Smooth muscle cell (in vitro differentiated cells): ENCODE data around the gene KIFAP3. TPM values are rescaled to one million over a fixed set of nuclear protein-coding genes. Genes with fewer than 3 reads are reported as not detected.

ENCODE experiments used
- DNase-seq: peaks from one replicate; lab custom pipeline; 2025; ENCODE audit not compliant: unreplicated experiment; lab: John Stamatoyannopoulos, UW
- H2AFZ ChIP-seq: fragments of 200-600 bp; sonication (generic); 2 replicates; pipeline ENCODE4 v1.6.0; 2016; ENCODE audit warnings: antibody characterized with exemption, low read depth, mild to moderate bottlenecking
- H3F3A ChIP-seq: fragments of 200-600 bp; sonication (generic); 2 replicates; pipeline ENCODE4 v1.6.0; 2017; ENCODE audit warnings: antibody characterized with exemption, low read depth
- H3K27ac ChIP-seq: fragments of 200-600 bp; sonication (generic); 2 replicates; pipeline ENCODE4 v1.5.1; 2016; ENCODE audit warnings: low read depth, mild to moderate bottlenecking
- H3K27me3 ChIP-seq: fragments of 200-600 bp; sonication (generic); 2 replicates; pipeline ENCODE4 v1.6.1; 2016; ENCODE audit warnings: low read depth, mild to moderate bottlenecking
- H3K36me3 ChIP-seq: fragments of 200-600 bp; sonication (generic); 2 replicates; pipeline ENCODE4 v1.5.1; 2016; ENCODE audit warnings: low read depth
- H3K4me1 ChIP-seq: fragments of 200-600 bp; sonication (generic); 2 replicates; pipeline ENCODE4 v1.5.1; 2016; ENCODE audit warnings: low read depth
- H3K4me2 ChIP-seq: fragments of 200-600 bp; sonication (generic); 2 replicates; pipeline ENCODE4 v1.6.0; 2016; ENCODE audit warnings: mild to moderate bottlenecking
- H3K4me3 ChIP-seq: fragments of 200-600 bp; sonication (generic); 2 replicates; pipeline ENCODE4 v1.5.1; 2016; ENCODE audit warnings: mild to moderate bottlenecking
- H3K79me2 ChIP-seq: fragments of 200-600 bp; sonication (generic); 2 replicates; pipeline ENCODE4 v1.6.0; 2016; ENCODE audit warnings: low read depth, mild to moderate bottlenecking
- H3K9ac ChIP-seq: fragments of 200-600 bp; sonication (generic); 2 replicates; pipeline ENCODE4 v1.6.0; 2016; ENCODE audit warnings: low read depth
- H3K9me3 ChIP-seq: fragments of 200-600 bp; sonication (generic); replicated peaks from 2 replicates; pipeline ENCODE4 v1.5.1; 2016; ENCODE audit warnings: low read depth
- H4K20me1 ChIP-seq: fragments of 200-600 bp; sonication (generic); 2 replicates; pipeline ENCODE4 v1.6.0; 2016; ENCODE audit warnings: low read depth
- WGBS: methylation state at CpG from one replicate; pipeline ENCODE4 v1.1.7; 2016; ENCODE audit warnings: low lambda C conversion rate; 5-methylcytosine and 5-hydroxymethylcytosine counted together
- polyA plus RNA-seq: library from polyadenylated mRNA; unstranded; fragments of >200 nt; fragmentation: Nextera tagmentation; extraction: Ambion mirVana; gene quantifications from 2 replicates; pipeline ENCODE4 v1.2.1, GENCODE V29; 2016
- total RNA-seq: library from RNA; depleted of rRNA; stranded (reverse); fragments of >200 nt; gene quantifications from 2 replicates; pipeline ENCODE4 v1.2.3, GENCODE V29; 2014
- TF ChIP-seq, protein P1 (sequence below): fragments of 200-600 bp; sonication (generic); IDR thresholded peaks from 2 replicates; pipeline ENCODE4 v1.5.1; 2017; ENCODE audit warnings: borderline replicate concordance, mild to moderate bottlenecking, antibody characterized with exemption; ENCODE audit not compliant: insufficient read depth, poor library complexity, severe bottlenecking

Gene KIFAP3
- total and polyA plus RNA-seq, 2 experiments from 2014 or later: 37.1 to 55.3 TPM

DNA sequence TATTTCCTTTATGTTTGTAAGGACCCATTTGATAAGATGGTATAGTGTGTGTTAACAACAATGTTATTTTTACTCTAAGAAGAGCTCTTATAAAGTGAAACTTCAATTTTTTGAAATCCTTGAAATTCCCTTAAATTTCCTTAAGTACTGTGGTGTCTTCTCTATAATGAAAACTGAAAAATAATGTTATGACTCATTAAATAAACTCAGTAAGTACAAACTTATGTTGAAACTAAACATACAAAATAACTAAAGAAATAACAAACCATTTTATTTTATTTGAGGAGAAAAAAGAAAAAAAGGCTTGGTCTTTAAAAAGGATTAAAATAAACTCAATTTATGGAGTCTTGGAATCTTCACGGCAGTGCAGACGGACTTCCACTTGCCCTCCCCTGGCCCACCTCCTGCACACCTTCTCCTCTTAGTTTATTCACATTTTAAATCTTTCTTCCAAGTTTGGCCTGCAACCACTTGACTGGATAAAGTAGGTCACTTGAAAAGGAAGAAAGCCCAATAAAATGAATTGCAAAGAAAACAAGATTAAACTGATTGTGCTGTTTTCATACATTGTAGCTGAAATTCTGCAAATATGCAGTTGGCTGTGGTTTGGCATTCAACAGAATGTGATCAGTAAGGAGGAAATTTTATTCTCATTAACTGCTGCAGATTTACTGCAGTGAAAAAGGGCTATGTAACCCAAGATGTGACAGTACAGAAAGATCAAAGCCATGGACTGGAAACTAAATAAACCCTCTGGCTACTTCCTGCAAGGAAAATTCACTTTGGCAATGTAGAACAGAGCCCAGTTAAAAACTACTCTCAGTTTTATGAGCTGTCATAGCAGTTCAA, 132.3 kb downstream of the KIFAP3 start:
- Histone ChIP-seq H3K9ac (no peak overlapping the region), H3K79me2 (no peaks in the 10 kb centered on the region), H3K4me2 (peak overlapping the region; percentile 13), H3K27me3 (no peaks in the 10 kb centered on the region), H3K4me1 (no peaks in the 10 kb centered on the region), H3K27ac (no peak overlapping the region), H3K9me3 (no peaks in the 10 kb centered on the region), H4K20me1 (no peaks in the 10 kb centered on the region), H3K36me3 (no peaks in the 10 kb centered on the region), H3K4me3 (no peak overlapping the region), H2AFZ (no peak overlapping the region), H3F3A (peaks cover 4% of the 10 kb centered on the region)
- DNase-seq: no peak
- 55% methylated on average over 2 of the region's 2 CpGs for WGBS
- TF ChIP-seq, protein P1, sequence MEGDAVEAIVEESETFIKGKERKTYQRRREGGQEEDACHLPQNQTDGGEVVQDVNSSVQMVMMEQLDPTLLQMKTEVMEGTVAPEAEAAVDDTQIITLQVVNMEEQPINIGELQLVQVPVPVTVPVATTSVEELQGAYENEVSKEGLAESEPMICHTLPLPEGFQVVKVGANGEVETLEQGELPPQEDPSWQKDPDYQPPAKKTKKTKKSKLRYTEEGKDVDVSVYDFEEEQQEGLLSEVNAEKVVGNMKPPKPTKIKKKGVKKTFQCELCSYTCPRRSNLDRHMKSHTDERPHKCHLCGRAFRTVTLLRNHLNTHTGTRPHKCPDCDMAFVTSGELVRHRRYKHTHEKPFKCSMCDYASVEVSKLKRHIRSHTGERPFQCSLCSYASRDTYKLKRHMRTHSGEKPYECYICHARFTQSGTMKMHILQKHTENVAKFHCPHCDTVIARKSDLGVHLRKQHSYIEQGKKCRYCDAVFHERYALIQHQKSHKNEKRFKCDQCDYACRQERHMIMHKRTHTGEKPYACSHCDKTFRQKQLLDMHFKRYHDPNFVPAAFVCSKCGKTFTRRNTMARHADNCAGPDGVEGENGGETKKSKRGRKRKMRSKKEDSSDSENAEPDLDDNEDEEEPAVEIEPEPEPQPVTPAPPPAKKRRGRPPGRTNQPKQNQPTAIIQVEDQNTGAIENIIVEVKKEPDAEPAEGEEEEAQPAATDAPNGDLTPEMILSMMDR: no peak

DNA sequence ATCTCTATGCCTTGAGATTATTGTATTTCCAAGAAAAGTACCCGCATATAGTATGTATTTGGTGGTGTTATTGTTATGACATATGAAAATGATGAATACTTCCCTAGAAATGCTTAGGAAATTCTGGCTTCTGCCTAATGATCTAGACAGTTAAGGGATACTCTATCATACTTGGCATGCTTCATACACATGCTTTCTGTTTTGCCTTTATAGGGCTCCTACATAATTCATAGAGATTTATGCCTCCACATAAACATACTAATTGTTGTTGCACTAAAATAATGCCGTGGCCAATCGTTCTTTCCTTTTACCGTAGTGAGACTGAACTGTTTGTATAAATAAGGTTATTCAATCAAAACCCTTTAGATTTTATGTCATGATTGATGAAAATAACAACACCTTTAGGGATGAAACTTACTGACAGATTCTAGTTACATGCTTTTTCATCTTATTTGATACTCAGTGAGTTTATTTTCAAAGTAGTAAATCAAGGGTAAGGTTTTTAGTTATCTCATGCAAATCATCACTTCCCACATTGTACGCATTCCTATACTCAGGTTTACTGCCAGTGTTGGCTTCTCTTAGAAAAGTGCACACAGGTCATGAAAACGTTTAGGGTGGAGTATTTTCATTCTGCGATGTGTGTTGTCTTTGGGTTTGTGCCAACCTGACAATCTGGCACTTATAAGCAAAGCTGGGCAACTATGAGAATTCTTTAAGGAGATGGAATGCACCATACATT, 140.3 kb downstream of the KIFAP3 start:
- Histone ChIP-seq H3K9ac (no peak overlapping the region), H3K4me1 (no peaks in the 10 kb centered on the region), H3K79me2 (no peaks in the 10 kb centered on the region), H3K27me3 (no peaks in the 10 kb centered on the region), H3K9me3 (no peaks in the 10 kb centered on the region), H3F3A (peaks cover 6% of the 10 kb centered on the region), H2AFZ (no peak overlapping the region), H3K36me3 (no peaks in the 10 kb centered on the region), H3K4me2 (no peak overlapping the region), H3K27ac (no peak overlapping the region), H3K4me3 (no peak overlapping the region), H4K20me1 (no peaks in the 10 kb centered on the region)
- DNase-seq: no peak
- TF ChIP-seq, protein P1: no peak
- 69% methylated on average over 7 of the region's 7 CpGs for WGBS

DNA sequence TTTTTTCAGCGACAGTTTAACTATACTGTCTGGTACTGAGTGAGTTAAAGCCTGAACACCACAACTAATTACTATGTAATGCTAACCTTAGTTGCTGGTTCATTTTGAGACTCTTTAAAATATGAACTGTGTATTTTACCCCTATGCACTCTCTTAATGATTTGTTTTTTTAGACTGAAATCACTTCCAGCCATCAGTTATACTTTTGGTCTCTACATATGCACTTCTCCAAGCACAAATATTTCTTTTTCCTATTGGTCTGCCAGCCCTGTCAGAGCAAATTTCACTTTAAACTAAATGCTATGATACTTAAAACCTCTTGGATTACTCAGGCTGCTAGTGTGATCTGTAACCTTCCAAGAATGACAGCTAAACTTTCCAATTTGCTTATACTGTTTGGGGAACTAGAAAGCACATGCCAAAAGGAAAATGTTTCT, 142.7 kb downstream of the KIFAP3 start:
- TF ChIP-seq, protein P1: no peak
- no peaks in the 10 kb centered on the region for H3K36me3 ChIP-seq
- H3K4me2 ChIP-seq: peak overlapping the region; percentile 5
- no peaks in the 10 kb centered on the region for H3K9me3 ChIP-seq
- no peak overlapping the region for H3K4me3 ChIP-seq
- no peaks in the 10 kb centered on the region for H4K20me1 ChIP-seq
- H3K79me2 ChIP-seq: no peaks in the 10 kb centered on the region
- 60% methylated on average over 1 of the region's 1 CpG for WGBS
- H2AFZ ChIP-seq: no peak overlapping the region
- H3K27ac ChIP-seq: peak overlapping the region; percentile 28
- H3K27me3 ChIP-seq: no peaks in the 10 kb centered on the region
- DNase-seq: no peak
- no peaks in the 10 kb centered on the region for H3K4me1 ChIP-seq
- H3F3A ChIP-seq: peaks cover 6% of the 10 kb centered on the region
- no peak overlapping the region for H3K9ac ChIP-seq
